GM10248 (cell line): ENCODE data around the gene GFOD1.

Source experiments
- CTCF ChIA-PET: fragments of 300-600 bp; sonication (Branson Sonifier 250); formaldehyde crosslinking; extraction: SDS; loops from one replicate; lab custom pipeline; 2021; ENCODE audit warnings: antibody characterized with exemption; lab: Yijun Ruan, JAX
- POLR2A ChIA-PET: fragments of 350-650 bp; sonication (Branson Sonifier 250); formaldehyde crosslinking; extraction: SDS; loops from one replicate; lab custom pipeline; 2020; ENCODE audit warnings: antibody characterized with exemption; lab: Yijun Ruan, JAX
- DNase-seq: peaks from one replicate; pipeline ENCODE4 v3.0.0; 2012; ENCODE audit errors: extremely low spot score
- TF ChIP-seq, protein P1 (sequence below): IDR thresholded peaks from 2 replicates; pipeline ENCODE4 v1.5.1; 2012; ENCODE audit warnings: mild to moderate bottlenecking, low read depth; ENCODE audit errors: extremely low read depth, missing control alignments, control extremely low read depth

GFOD1 gene

DNA sequence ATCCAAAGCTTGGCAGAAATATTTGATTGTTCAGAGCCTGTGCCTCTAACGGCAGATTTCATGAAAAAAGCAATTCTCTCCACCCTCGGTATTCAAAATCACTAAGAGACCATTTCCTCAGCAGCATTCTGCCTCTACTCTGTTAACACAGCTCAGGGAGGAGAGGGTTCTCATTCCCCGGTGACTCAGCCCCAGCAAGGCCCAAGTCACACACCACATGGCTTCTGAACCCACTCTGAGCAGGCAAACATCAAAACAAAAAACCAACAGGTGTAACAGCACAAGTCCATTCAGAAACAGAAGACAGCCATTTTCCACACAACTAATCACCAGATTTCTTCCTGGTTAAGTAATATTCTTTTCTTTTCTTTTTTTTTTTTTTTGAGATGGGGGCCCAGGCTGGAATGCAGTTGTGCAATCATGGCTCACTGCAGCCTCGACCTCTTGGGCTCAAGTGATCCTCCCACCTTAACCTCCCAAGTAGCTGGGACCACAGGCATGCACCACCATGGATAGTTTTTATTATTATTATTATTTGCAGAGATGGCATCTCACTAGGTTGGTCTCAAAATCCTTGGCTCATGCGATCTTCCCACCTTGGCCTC is 55.4 kb downstream of the GFOD1 start:
- TF ChIP-seq, protein P1, sequence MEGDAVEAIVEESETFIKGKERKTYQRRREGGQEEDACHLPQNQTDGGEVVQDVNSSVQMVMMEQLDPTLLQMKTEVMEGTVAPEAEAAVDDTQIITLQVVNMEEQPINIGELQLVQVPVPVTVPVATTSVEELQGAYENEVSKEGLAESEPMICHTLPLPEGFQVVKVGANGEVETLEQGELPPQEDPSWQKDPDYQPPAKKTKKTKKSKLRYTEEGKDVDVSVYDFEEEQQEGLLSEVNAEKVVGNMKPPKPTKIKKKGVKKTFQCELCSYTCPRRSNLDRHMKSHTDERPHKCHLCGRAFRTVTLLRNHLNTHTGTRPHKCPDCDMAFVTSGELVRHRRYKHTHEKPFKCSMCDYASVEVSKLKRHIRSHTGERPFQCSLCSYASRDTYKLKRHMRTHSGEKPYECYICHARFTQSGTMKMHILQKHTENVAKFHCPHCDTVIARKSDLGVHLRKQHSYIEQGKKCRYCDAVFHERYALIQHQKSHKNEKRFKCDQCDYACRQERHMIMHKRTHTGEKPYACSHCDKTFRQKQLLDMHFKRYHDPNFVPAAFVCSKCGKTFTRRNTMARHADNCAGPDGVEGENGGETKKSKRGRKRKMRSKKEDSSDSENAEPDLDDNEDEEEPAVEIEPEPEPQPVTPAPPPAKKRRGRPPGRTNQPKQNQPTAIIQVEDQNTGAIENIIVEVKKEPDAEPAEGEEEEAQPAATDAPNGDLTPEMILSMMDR: no peak
- ChIA-PET CTCF (interaction anchor here (0.9 to 9.0 kb wide), 8 partner anchors 10 to 106 kb away, joined by 3 to 90 read pairs (median 4); no protein-coding TSS in a partner anchor), POLR2A (interaction anchor here (0.5 kb wide), 1 partner anchor 24 kb away, joined by 3 read pairs; no protein-coding TSS in a partner anchor)
- peak; percentile 43 for DNase-seq

- ChIA-PET POLR2A (no interaction called here), CTCF (interaction anchor here (1.0 to 9.0 kb wide), 8 partner anchors 11 to 107 kb away, joined by 3 to 90 read pairs (median 3); no protein-coding TSS in a partner anchor)
- TF ChIP-seq, protein P1: no peak
- DNase-seq: no peak
Observed at GRCh38 chr6:13431059-13431656, 56.2 kb downstream of the GFOD1 start.

GRCh38 chr6:13429406-13429753 is 58.0 kb downstream of the GFOD1 start:
- no peak for DNase-seq
- TF ChIP-seq, protein P1: no peak
- ChIA-PET CTCF (interaction anchor here (0.9 to 9.0 kb wide), 19 partner anchors 9 to 234 kb away, joined by 3 to 90 read pairs (median 5); partner anchors contain the start of gene SIRT5), POLR2A (interaction anchor here (0.5 to 2.4 kb wide), 4 partner anchors 9 to 49 kb away, joined by 3 to 12 read pairs (median 6); no protein-coding TSS in a partner anchor)

DNA sequence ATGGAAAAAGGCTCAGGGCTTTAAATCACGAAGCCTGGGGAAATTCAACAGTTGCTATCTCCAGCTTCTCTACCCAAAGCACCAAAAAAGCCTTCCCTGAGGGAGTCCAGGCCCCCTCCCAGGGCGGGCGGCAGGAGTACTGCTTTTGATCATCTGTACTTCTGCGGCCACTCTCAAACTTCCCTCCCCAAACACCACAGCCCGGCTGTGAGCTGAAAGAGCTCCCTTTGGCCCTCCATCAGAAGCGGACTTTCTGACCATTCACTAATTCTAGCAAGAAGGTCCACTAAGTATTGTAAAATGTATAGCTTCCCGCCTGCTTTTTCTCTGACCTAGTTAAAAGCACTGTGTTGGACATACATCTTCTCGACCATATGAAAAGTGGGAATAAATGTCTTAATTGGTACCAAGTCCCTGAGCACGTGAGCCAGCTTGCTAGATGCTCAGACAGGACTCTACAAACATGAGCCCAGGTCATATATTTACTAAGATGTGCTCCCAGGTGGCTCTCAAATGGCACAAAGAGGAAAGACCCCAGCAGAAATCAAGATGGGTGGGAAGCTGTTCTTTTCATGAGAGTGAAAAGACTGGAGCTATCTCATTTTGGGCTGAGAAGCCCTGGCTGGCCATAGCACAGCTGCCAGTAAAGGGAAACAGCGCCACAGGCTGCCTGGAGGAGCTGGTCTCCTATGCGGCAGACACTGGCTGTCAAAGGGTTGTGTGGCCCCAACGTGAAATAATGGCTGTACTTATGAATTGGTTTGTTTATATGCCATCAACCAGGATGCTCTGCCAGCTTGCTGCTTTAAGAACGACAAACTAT is 58.6 kb downstream of the GFOD1 start:
- DNase-seq: peak; percentile 53
- ChIA-PET CTCF (interaction anchor here (0.7 to 9.0 kb wide), 24 partner anchors 9 to 234 kb away, joined by 3 to 90 read pairs (median 5); partner anchors contain the start of gene SIRT5), POLR2A (interaction anchor here (0.5 to 2.4 kb wide), 5 partner anchors 8 to 72 kb away, joined by 3 to 12 read pairs (median 4); no protein-coding TSS in a partner anchor)
- TF ChIP-seq, protein P1: peak; percentile 66

DNA sequence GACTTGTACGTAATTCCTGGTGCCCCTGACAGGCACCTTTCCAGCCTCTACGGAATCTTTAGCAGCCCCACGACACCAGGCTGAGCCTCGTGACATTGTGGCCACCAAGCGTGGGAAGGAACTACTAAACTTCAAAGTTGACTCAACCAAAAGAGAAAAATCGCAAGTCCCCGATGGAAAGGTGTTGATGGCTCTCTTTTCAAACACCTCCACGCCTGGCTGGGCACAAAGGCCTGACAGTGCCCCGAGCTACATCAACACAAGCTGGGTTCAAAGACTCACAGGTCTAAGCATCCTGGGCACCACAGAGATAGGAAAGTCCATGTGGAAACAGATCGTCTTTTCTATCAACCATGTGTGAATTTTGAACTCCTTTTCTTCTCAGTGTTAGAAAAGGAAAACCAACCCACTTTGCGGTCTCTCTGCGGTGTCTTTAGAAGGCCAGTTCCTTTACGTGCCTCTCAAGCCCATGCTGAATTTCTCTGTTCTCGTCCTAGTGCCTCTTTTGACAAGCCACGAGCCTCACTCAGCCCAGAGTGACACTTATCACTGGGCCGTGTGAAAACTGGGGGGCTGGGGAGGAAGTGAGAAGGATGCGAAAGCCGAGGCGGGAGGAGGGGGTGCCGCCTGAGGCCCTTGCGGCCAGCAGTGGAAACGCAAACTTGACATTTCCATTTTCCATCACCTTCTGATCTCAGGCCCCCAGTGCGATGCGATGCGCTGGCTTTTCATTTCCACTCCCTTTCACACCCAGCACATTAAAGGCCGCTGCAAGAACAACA is 59.4 kb downstream of the GFOD1 start:
- TF ChIP-seq, protein P1: peak; percentile 31
- CTCF ChIA-PET: interaction anchor here (0.9 to 9.0 kb wide), 25 partner anchors 9 to 146 kb away, joined by 3 to 90 read pairs (median 5); partner anchors contain the start of gene SIRT5
- peak; percentile 82 for DNase-seq
- POLR2A ChIA-PET: interaction anchor here (0.9 to 2.4 kb wide), 2 partner anchors 32 to 71 kb away, joined by 4 to 12 read pairs; no protein-coding TSS in a partner anchor
